ENCODE data around the gene ARR3.

GRCh38 chrX:70226048-70226447 lies 42.1 kb upstream of the ARR3 start:
- TF ChIP-seq CTCF (IDR thresholded peaks at IDR 0.05) (no peak), ZFX (IDR thresholded peaks at IDR 0.05; ENCODE audit: borderline replicate concordance) (no peak)

Data from 22Rv1 (cell line).